GM23248 (cell line): ENCODE data around the gene MEGF11.

Experiments used
- EZH2 ChIP-seq: fragments of 200-600 bp; sonication (generic); IDR thresholded peaks from 2 replicates; pipeline ENCODE4 v1.6.1; 2018; ENCODE audit warnings: antibody characterized with exemption, mild to moderate bottlenecking; ENCODE audit not compliant: insufficient read depth, poor library complexity, severe bottlenecking
- EZH2phosphoT487 ChIP-seq: fragments of 200-600 bp; sonication (generic); IDR thresholded peaks from 2 replicates; pipeline ENCODE4 v1.6.1; 2018; ENCODE audit warnings: antibody characterized with exemption, moderate library complexity, mild to moderate bottlenecking, low read depth; ENCODE audit not compliant: insufficient read depth

DNA sequence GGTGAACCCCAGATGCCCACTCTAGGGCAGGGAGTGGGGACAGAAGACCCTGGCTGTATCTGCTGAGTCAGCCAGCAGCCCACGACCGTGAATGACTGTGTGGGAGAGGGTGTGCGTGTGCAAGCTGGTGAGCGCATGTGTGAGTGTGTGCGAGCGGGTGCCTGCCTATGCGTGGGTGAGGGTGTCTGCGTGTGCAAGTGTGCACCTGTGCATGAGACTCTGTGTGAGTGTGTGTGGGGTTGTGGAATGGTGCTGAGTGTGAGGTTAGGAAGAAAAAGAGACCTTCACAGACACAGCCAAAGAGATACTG lies 235.1 kb downstream of the MEGF11 start:
- TF ChIP-seq EZH2: no peak
- no peak for TF ChIP-seq EZH2phosphoT487
